Left ventricle myocardium inferior (tissue), 1 donor: Measurements from ENCODE around the gene APBB1IP. TPM values are rescaled to one million over a fixed set of nuclear protein-coding genes. Genes with fewer than 3 reads are reported as not detected.

ENCODE experiments used
- DNase-seq: peaks from one replicate; pipeline ENCODE4 v3.0.0-alpha.2; 2020
- H3K27ac ChIP-seq: fragments of 200-600 bp; replicated peaks from 2 replicates; pipeline ENCODE4 v1.8.0; 2021
- H3K27me3 ChIP-seq: fragments of 200-600 bp; 2 replicates; pipeline ENCODE4 v1.8.0; 2021; ENCODE audit warnings: low read depth
- H3K36me3 ChIP-seq: fragments of 200-600 bp; 2 replicates; pipeline ENCODE4 v1.8.0; 2021
- H3K4me1 ChIP-seq: fragments of 200-600 bp; 2 replicates; pipeline ENCODE4 v1.8.0; 2021
- H3K4me3 ChIP-seq: fragments of 200-600 bp; 2 replicates; pipeline ENCODE4 v1.8.0; 2021; ENCODE audit warnings: mild to moderate bottlenecking, moderate library complexity
- H3K9me3 ChIP-seq: fragments of 200-600 bp; replicated peaks from 2 replicates; pipeline ENCODE4 v1.8.0; 2021
- CTCF ChIP-seq: fragments of 200-600 bp; IDR thresholded peaks from 2 replicates; pipeline ENCODE4 v1.8.0; 2021; ENCODE audit warnings: antibody characterized with exemption, mild to moderate bottlenecking, borderline replicate concordance
- intact Hi-C: fragments of 100-400 bp; cut with micrococcal nuclease; formaldehyde crosslinking; loops from one replicate; pipeline ENCODE4 v1.11.0; 2022
- total RNA-seq: library from RNA; stranded (reverse); fragmentation: NEBNext Ultra II Directional; extraction: Animal tissue kit (Norgen Biotek cat#: 25700); gene quantifications from one replicate; pipeline ENCODE4 v1.2.1, GENCODE V29; 2021
- donor health status: DM: no; HTN: yes; CAD: no; lungs with severe emphysema.

APBB1IP gene
- total RNA-seq, 1 donor from 2014 or later, result 2.6 TPM

GRCh38 chr10:26612151-26612915, 174.2 kb downstream of the APBB1IP start:
- Histone ChIP-seq H3K36me3 (no peaks in the 10 kb centered on the region), H3K27ac (no peak overlapping the region), H3K4me1 (no peaks in the 10 kb centered on the region), H3K4me3 (no peak overlapping the region), H3K27me3 (peaks cover 39% of the 10 kb centered on the region), H3K9me3 (no peaks in the 10 kb centered on the region)
- TF ChIP-seq CTCF, result no peak
- no peak for DNase-seq
- intact Hi-C loops, result no loop called here

Other genes starting within 250 kb of the APBB1IP start
- gene GAD2, start 221.6 kb upstream of the APBB1IP start, total RNA-seq, result not detected